Neural progenitor cell (in vitro differentiated cells): ENCODE measurements around the gene ARNT2. TPM values are rescaled to one million over a fixed set of nuclear protein-coding genes. Genes with fewer than 3 reads are reported as not detected.

Experiments
- DNase-seq: peaks from one replicate; pipeline ENCODE4 v3.0.0-alpha.2; 2016; ENCODE audit warnings: low spot score
- H2AFZ ChIP-seq: fragments of 200-600 bp; sonication (generic); replicated peaks from 2 replicates; pipeline ENCODE4 v1.6.1; 2016; ENCODE audit warnings: antibody characterized with exemption
- H3F3A ChIP-seq: fragments of 200-600 bp; sonication (generic); 2 replicates; pipeline ENCODE4 v1.6.1; 2016; ENCODE audit warnings: antibody characterized with exemption, low read depth
- H3K27ac ChIP-seq: fragments of 200-600 bp; sonication (generic); 2 replicates; pipeline ENCODE4 v1.5.1; 2016; ENCODE audit warnings: mild to moderate bottlenecking
- H3K27me3 ChIP-seq: fragments of 200-600 bp; sonication (generic); 2 replicates; pipeline ENCODE4 v1.6.1; 2016; ENCODE audit warnings: mild to moderate bottlenecking, moderate library complexity
- H3K36me3 ChIP-seq: fragments of 200-600 bp; sonication (generic); 2 replicates; pipeline ENCODE4 v1.5.1; 2016
- H3K4me1 ChIP-seq: fragments of 200-600 bp; sonication (generic); 2 replicates; pipeline ENCODE4 v1.6.1; 2016; ENCODE audit warnings: mixed run types
- H3K4me2 ChIP-seq: fragments of 200-600 bp; sonication (generic); 2 replicates; pipeline ENCODE4 v1.6.1; 2016
- H3K4me3 ChIP-seq: fragments of 200-600 bp; sonication (generic); 2 replicates; pipeline ENCODE4 v1.5.1; 2016
- H3K79me2 ChIP-seq: fragments of 200-600 bp; sonication (generic); 2 replicates; pipeline ENCODE4 v1.6.1; 2016; ENCODE audit warnings: low read depth
- H3K9ac ChIP-seq: fragments of 200-600 bp; sonication (generic); 2 replicates; pipeline ENCODE4 v1.6.1; 2016
- H3K9me3 ChIP-seq: fragments of 200-600 bp; sonication (generic); 2 replicates; pipeline ENCODE4 v1.5.1; 2016; ENCODE audit warnings: low read depth
- H4K20me1 ChIP-seq: fragments of 200-600 bp; sonication (generic); 2 replicates; pipeline ENCODE4 v1.6.1; 2016; ENCODE audit warnings: low read depth
- H3K27ac Mint-ChIP-seq: 3 replicates; pipeline ENCODE4 v1.8.0; 2021; ENCODE audit warnings: mixed read lengths
- H3K27me3 Mint-ChIP-seq: 2 replicates; pipeline ENCODE4 v1.8.0; 2022; ENCODE audit warnings: low read depth, mild to moderate bottlenecking, inconsistent platforms, moderate library complexity, mixed read lengths; ENCODE audit not compliant: insufficient read depth
- H3K36me3 Mint-ChIP-seq: 3 replicates; pipeline ENCODE4 v1.8.0; 2021; ENCODE audit warnings: mixed read lengths
- H3K4me1 Mint-ChIP-seq: 3 replicates; pipeline ENCODE4 v1.8.0; 2021; ENCODE audit warnings: mixed read lengths
- H3K4me3 Mint-ChIP-seq: 3 replicates; pipeline ENCODE4 v1.8.0; 2021; ENCODE audit warnings: mild to moderate bottlenecking, moderate library complexity, mixed read lengths
- H3K9me3 Mint-ChIP-seq: 3 replicates; pipeline ENCODE4 v1.8.0; 2020; ENCODE audit warnings: mixed read lengths
- EZH2 ChIP-seq: fragments of 200-600 bp; sonication (generic); IDR thresholded peaks from 2 replicates; pipeline ENCODE4 v1.6.1; 2017; ENCODE audit warnings: antibody characterized with exemption, mild to moderate bottlenecking, moderate library complexity
- EZH2phosphoT487 ChIP-seq: fragments of 200-600 bp; sonication (generic); IDR thresholded peaks from 2 replicates; pipeline ENCODE4 v1.6.1; 2017; ENCODE audit warnings: antibody characterized with exemption
- total RNA-seq: library from RNA; depleted of rRNA; stranded (reverse); fragments of >200 nt; gene quantifications from 2 replicates; pipeline ENCODE4 v1.2.3, GENCODE V29; 2015; ENCODE audit warnings: low replicate concordance
- TF ChIP-seq, protein P1 (sequence below): fragments of 200-600 bp; sonication (generic); IDR thresholded peaks from 2 replicates; pipeline ENCODE4 v1.5.1; 2017; ENCODE audit warnings: antibody characterized with exemption, mild to moderate bottlenecking

The ARNT2 gene
- total RNA-seq, 1 donor from 2014 or later = 15.7 TPM

DNA sequence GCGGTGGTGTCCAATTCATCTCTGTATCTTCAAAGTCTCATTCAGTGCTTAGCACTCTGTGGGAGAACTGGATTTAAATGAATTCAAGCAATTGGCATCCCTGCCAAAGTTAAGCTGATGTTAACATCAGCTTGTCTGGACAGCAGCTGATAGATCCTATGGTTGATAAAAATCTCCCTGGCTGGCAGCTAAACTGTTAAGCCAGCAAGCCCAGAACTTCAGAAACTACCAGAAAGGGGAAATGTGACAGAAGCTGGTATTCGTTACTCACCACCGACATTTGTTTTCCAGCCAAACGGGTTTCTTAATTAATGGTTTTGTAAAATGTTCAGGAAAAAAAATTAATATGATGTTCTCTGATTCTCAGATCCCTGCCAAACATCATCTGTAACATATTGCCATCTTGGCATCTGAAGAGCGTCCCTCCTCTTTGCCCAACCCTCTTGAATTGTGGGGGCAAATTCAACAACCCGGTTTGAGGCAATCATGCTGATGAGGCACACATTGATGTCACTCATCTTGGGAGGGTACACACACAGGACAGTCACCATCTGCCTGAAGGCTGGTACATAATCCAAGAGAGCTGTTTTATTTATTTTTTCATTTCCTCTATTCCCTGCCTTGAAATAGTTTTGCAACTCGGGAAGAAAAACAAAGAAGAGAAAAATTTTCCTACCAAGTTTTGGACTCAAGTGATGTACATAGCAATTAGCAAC, 214.7 kb downstream of the ARNT2 start:
- no peak overlapping the region for H3K4me3 Mint-ChIP-seq
- H3K9me3 ChIP-seq = no peaks in the 10 kb centered on the region
- no peak overlapping the region for H3K27ac Mint-ChIP-seq
- H3K27me3 Mint-ChIP-seq = peaks cover 2% of the 10 kb centered on the region
- H3K4me1 ChIP-seq = no peaks in the 10 kb centered on the region
- H3K9me3 Mint-ChIP-seq = peaks cover 12% of the 10 kb centered on the region
- no peaks in the 10 kb centered on the region for H3F3A ChIP-seq
- no peaks in the 10 kb centered on the region for H4K20me1 ChIP-seq
- no peaks in the 10 kb centered on the region for H3K79me2 ChIP-seq
- no peak overlapping the region for H3K4me2 ChIP-seq
- no peak overlapping the region for H3K27ac ChIP-seq
- no peaks in the 10 kb centered on the region for H3K27me3 ChIP-seq
- H2AFZ ChIP-seq = no peak overlapping the region
- no peak for DNase-seq
- H3K36me3 Mint-ChIP-seq = no peaks in the 10 kb centered on the region
- H3K4me1 Mint-ChIP-seq = no peaks in the 10 kb centered on the region
- H3K9ac ChIP-seq = no peak overlapping the region
- no peak overlapping the region for H3K4me3 ChIP-seq
- TF ChIP-seq, protein P1, sequence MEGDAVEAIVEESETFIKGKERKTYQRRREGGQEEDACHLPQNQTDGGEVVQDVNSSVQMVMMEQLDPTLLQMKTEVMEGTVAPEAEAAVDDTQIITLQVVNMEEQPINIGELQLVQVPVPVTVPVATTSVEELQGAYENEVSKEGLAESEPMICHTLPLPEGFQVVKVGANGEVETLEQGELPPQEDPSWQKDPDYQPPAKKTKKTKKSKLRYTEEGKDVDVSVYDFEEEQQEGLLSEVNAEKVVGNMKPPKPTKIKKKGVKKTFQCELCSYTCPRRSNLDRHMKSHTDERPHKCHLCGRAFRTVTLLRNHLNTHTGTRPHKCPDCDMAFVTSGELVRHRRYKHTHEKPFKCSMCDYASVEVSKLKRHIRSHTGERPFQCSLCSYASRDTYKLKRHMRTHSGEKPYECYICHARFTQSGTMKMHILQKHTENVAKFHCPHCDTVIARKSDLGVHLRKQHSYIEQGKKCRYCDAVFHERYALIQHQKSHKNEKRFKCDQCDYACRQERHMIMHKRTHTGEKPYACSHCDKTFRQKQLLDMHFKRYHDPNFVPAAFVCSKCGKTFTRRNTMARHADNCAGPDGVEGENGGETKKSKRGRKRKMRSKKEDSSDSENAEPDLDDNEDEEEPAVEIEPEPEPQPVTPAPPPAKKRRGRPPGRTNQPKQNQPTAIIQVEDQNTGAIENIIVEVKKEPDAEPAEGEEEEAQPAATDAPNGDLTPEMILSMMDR = no peak
- TF ChIP-seq EZH2 (no peak), EZH2phosphoT487 (no peak)
- H3K36me3 ChIP-seq = no peaks in the 10 kb centered on the region

DNA sequence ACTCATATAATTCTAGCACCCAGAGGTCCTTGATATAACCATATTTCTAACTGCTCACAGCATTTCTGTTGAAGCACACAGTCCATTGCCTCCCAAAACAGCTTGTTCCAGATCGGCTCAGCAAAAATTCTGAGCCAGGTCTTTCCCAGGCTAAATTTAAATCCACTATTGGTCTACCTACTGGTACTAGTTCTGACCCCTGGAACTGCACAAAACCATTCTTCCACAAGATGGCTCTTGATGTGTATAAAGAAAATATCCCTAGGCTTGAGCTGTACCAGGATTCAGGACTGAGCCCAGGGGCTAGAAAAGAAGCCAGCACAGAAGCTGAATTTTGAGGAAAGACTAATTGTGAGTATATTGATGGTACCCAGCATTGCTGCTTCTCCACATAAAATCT, 215.5 kb downstream of the ARNT2 start:
- H3K9me3 ChIP-seq = no peaks in the 10 kb centered on the region
- H3K4me3 ChIP-seq = no peak overlapping the region
- no peaks in the 10 kb centered on the region for H3K4me1 ChIP-seq
- H3K4me1 Mint-ChIP-seq = no peaks in the 10 kb centered on the region
- no peak overlapping the region for H3K4me2 ChIP-seq
- H3F3A ChIP-seq = no peaks in the 10 kb centered on the region
- H3K27me3 ChIP-seq = no peaks in the 10 kb centered on the region
- no peaks in the 10 kb centered on the region for H3K79me2 ChIP-seq
- DNase-seq = peak; percentile 9
- peaks cover 2% of the 10 kb centered on the region for H3K27me3 Mint-ChIP-seq
- no peak overlapping the region for H3K9ac ChIP-seq
- H3K27ac Mint-ChIP-seq = no peak overlapping the region
- H4K20me1 ChIP-seq = no peaks in the 10 kb centered on the region
- TF ChIP-seq, protein P1 = peak; percentile 26
- TF ChIP-seq EZH2phosphoT487 = no peak
- no peak for TF ChIP-seq EZH2
- no peak overlapping the region for H3K27ac ChIP-seq
- H3K4me3 Mint-ChIP-seq = no peak overlapping the region
- no peaks in the 10 kb centered on the region for H3K36me3 ChIP-seq
- H3K36me3 Mint-ChIP-seq = no peaks in the 10 kb centered on the region
- peaks cover 12% of the 10 kb centered on the region for H3K9me3 Mint-ChIP-seq
- no peak overlapping the region for H2AFZ ChIP-seq

DNA sequence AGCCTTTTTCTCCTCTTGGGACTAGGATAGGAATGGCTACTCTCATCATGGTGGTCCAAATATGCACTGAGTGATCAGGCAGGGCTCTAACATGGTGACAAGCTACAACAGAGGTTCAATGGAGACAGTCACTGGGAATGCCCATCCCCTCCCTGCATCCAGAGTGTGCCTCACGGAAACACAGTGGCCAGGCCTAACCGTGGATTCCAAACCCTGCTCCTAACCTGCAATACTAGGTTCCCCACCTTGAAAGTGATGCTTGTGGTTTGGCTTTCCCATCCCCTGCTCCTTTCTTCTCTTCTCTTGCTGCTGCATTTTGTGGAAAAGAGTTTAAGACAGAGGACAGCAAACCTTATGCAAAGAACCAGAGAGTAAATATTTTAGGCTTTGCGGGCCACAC, 216.0 kb downstream of the ARNT2 start:
- H3K27ac Mint-ChIP-seq = no peak overlapping the region
- no peak for DNase-seq
- H3K4me1 Mint-ChIP-seq = no peaks in the 10 kb centered on the region
- Histone ChIP-seq H3K4me2 (no peak overlapping the region), H3K27ac (no peak overlapping the region), H3K9me3 (no peaks in the 10 kb centered on the region), H3K4me1 (no peaks in the 10 kb centered on the region), H4K20me1 (no peaks in the 10 kb centered on the region), H3K27me3 (no peaks in the 10 kb centered on the region), H3K79me2 (no peaks in the 10 kb centered on the region), H3K36me3 (no peaks in the 10 kb centered on the region), H2AFZ (no peak overlapping the region), H3K9ac (no peak overlapping the region), H3F3A (no peaks in the 10 kb centered on the region), H3K4me3 (no peak overlapping the region)
- TF ChIP-seq EZH2 (no peak), EZH2phosphoT487 (no peak)
- TF ChIP-seq, protein P1 = no peak
- H3K36me3 Mint-ChIP-seq = no peaks in the 10 kb centered on the region
- peaks cover 12% of the 10 kb centered on the region for H3K9me3 Mint-ChIP-seq
- no peak overlapping the region for H3K4me3 Mint-ChIP-seq
- H3K27me3 Mint-ChIP-seq = peaks cover 2% of the 10 kb centered on the region
